Upper lobe of right lung (tissue), 1 donor: Measurements from ENCODE around the gene S1PR3. TPM values are rescaled to one million over a fixed set of nuclear protein-coding genes. Genes with fewer than 3 reads are reported as not detected.

Experiments used
- ATAC-seq: fragments of 200-7000 bp; cut with Tn5 transposase; one replicate; pipeline ENCODE4 v1.9.1; 2020; ENCODE audit warnings: mild to moderate bottlenecking, moderate library complexity
- DNase-seq: peaks from one replicate; pipeline ENCODE4 v3.0.0-alpha.2; 2020
- H3K27ac ChIP-seq: fragments of 200-600 bp; one replicate; pipeline ENCODE4 v1.8.0; 2022
- H3K27me3 ChIP-seq: fragments of 200-600 bp; one replicate; pipeline ENCODE4 v1.8.0; 2022; ENCODE audit warnings: mild to moderate bottlenecking
- H3K36me3 ChIP-seq: fragments of 200-600 bp; one replicate; pipeline ENCODE4 v1.8.0; 2022
- H3K4me1 ChIP-seq: fragments of 200-600 bp; one replicate; pipeline ENCODE4 v1.8.0; 2022
- H3K4me3 ChIP-seq: fragments of 200-600 bp; one replicate; pipeline ENCODE4 v1.8.0; 2022; ENCODE audit warnings: mild to moderate bottlenecking
- H3K9me3 ChIP-seq: fragments of 200-600 bp; one replicate; pipeline ENCODE4 v1.8.0; 2022
- CTCF ChIP-seq: fragments of 200-600 bp; IDR thresholded peaks from one replicate; pipeline ENCODE4 v1.8.0; 2022; ENCODE audit warnings: antibody characterized with exemption
- intact Hi-C: fragments of 100-400 bp; cut with DNase I; formaldehyde crosslinking; loops from one replicate; pipeline ENCODE4 v1.11.0; 2022
- total RNA-seq: library from RNA; stranded (reverse); fragmentation: NEBNext Ultra II Directional; extraction: Animal tissue kit (Norgen Biotek cat#: 25700); gene quantifications from one replicate; pipeline ENCODE4 v1.2.1, GENCODE V29; 2021
- donor health status: DM: no; HTN: yes; CAD: no; lungs with severe emphysema.

The S1PR3 gene
- total RNA-seq, 1 donor from 2014 or later, result 10.2 TPM

GRCh38 chr9:89039104-89039465 lies 47.8 kb downstream of the S1PR3 start:
- H3K9me3 ChIP-seq, result no peaks in the 10 kb centered on the region
- intact Hi-C loops, result no loop called here
- no peak overlapping the region for H3K4me3 ChIP-seq
- ATAC-seq, result no peak
- H3K27ac ChIP-seq, result peak overlapping the region; percentile 56
- DNase-seq, result no peak
- no peak for TF ChIP-seq CTCF
- H3K27me3 ChIP-seq, result no peaks in the 10 kb centered on the region
- peaks cover 10% of the 10 kb centered on the region for H3K4me1 ChIP-seq
- H3K36me3 ChIP-seq, result no peaks in the 10 kb centered on the region

GRCh38 chr9:89039664-89040063 lies 48.4 kb downstream of the S1PR3 start:
- Histone ChIP-seq H3K27ac (no peak overlapping the region), H3K27me3 (no peaks in the 10 kb centered on the region), H3K4me1 (peaks cover 10% of the 10 kb centered on the region), H3K9me3 (no peaks in the 10 kb centered on the region), H3K36me3 (no peaks in the 10 kb centered on the region), H3K4me3 (no peak overlapping the region)
- ATAC-seq, result no peak
- DNase-seq, result no peak
- intact Hi-C loops, result no loop called here
- no peak for TF ChIP-seq CTCF

- H3K27ac ChIP-seq, result no peak overlapping the region
- peaks cover 3% of the 10 kb centered on the region for H3K36me3 ChIP-seq
- H3K9me3 ChIP-seq, result no peaks in the 10 kb centered on the region
- TF ChIP-seq CTCF, result no peak
- no peak overlapping the region for H3K4me3 ChIP-seq
- ATAC-seq (no peak), DNase-seq (no peak)
- H3K4me1 ChIP-seq, result peaks cover 1% of the 10 kb centered on the region
- H3K27me3 ChIP-seq, result no peaks in the 10 kb centered on the region
- intact Hi-C loops, result no loop called here
Measured at GRCh38 chr9:89042984-89043383, 51.7 kb downstream of the S1PR3 start.

- Histone ChIP-seq H3K9me3 (no peaks in the 10 kb centered on the region), H3K27me3 (no peaks in the 10 kb centered on the region), H3K36me3 (peaks cover 3% of the 10 kb centered on the region), H3K4me3 (no peak overlapping the region), H3K27ac (no peak overlapping the region), H3K4me1 (no peaks in the 10 kb centered on the region)
- no peak for TF ChIP-seq CTCF
- DNase-seq, result no peak
- no peak for ATAC-seq
- intact Hi-C loops, result no loop called here
Measured at GRCh38 chr9:89044104-89044503, 52.8 kb downstream of the S1PR3 start.

GRCh38 chr9:89044881-89045280 lies 53.6 kb downstream of the S1PR3 start:
- Histone ChIP-seq H3K27me3 (no peaks in the 10 kb centered on the region), H3K27ac (no peak overlapping the region), H3K4me3 (no peak overlapping the region), H3K36me3 (peaks cover 3% of the 10 kb centered on the region), H3K9me3 (no peaks in the 10 kb centered on the region), H3K4me1 (no peaks in the 10 kb centered on the region)
- DNase-seq, result no peak
- TF ChIP-seq CTCF, result no peak
- no peak for ATAC-seq
- intact Hi-C loops, result no loop called here

GRCh38 chr9:89046832-89047231 lies 55.6 kb downstream of the S1PR3 start:
- ATAC-seq (no peak), DNase-seq (no peak)
- peaks cover 3% of the 10 kb centered on the region for H3K36me3 ChIP-seq
- H3K27ac ChIP-seq, result no peak overlapping the region
- no peaks in the 10 kb centered on the region for H3K27me3 ChIP-seq
- intact Hi-C loops, result no loop called here
- no peaks in the 10 kb centered on the region for H3K9me3 ChIP-seq
- no peak overlapping the region for H3K4me3 ChIP-seq
- TF ChIP-seq CTCF, result no peak
- H3K4me1 ChIP-seq, result no peaks in the 10 kb centered on the region
